HEK293T (cell line): ENCODE data around the gene CHST3.

Experiments
- ARNT ChIP-seq: fragments of 450-650 bp; IDR thresholded peaks from 2 replicates; pipeline ENCODE4 v1.6.1; 2017; ENCODE audit warnings: mild to moderate bottlenecking
- BHLHE40 ChIP-seq: fragments of 450-650 bp; IDR thresholded peaks from 2 replicates; pipeline ENCODE4 v1.6.1; 2016; ENCODE audit warnings: mild to moderate bottlenecking, moderate library complexity, borderline replicate concordance
- CTBP1 ChIP-seq: fragments of 450-650 bp; IDR thresholded peaks from 2 replicates; pipeline ENCODE4 v1.6.1; 2016; ENCODE audit warnings: borderline replicate concordance
- ELF4 ChIP-seq: fragments of 450-650 bp; IDR thresholded peaks from 2 replicates; pipeline ENCODE4 v1.6.1; 2017; ENCODE audit warnings: antibody characterized with exemption
- FOXA1 ChIP-seq: fragments of 450-650 bp; IDR thresholded peaks from 2 replicates; pipeline ENCODE4 v1.6.1; 2016; ENCODE audit warnings: mild to moderate bottlenecking
- FOXM1 ChIP-seq: fragments of 450-650 bp; IDR thresholded peaks from 2 replicates; pipeline ENCODE4 v1.6.1; 2017; ENCODE audit warnings: mild to moderate bottlenecking, borderline replicate concordance
- HDGF ChIP-seq: fragments of 450-650 bp; IDR thresholded peaks from 2 replicates; pipeline ENCODE4 v1.6.1; 2017; ENCODE audit warnings: antibody characterized with exemption, borderline replicate concordance
- L3MBTL2 ChIP-seq: fragments of 450-650 bp; conservative IDR thresholded peaks from 2 replicates; pipeline ENCODE4 v1.6.1; 2016; ENCODE audit warnings: mild to moderate bottlenecking
- NFRKB ChIP-seq: fragments of 450-650 bp; IDR thresholded peaks from 2 replicates; pipeline ENCODE4 v1.6.1; 2016; ENCODE audit warnings: mild to moderate bottlenecking, moderate library complexity
- SP1 ChIP-seq: fragments of 450-650 bp; IDR thresholded peaks from 2 replicates; pipeline ENCODE4 v1.6.1; 2017
- SUZ12 ChIP-seq: fragments of 450-650 bp; IDR thresholded peaks from 2 replicates; pipeline ENCODE4 v1.6.1; 2016; ENCODE audit warnings: mild to moderate bottlenecking
- ZNF384 ChIP-seq: fragments of 450-650 bp; IDR thresholded peaks from 2 replicates; pipeline ENCODE4 v1.6.1; 2016

GRCh38 chr10:71989661-71990454 lies 25.7 kb downstream of the CHST3 start:
- TF ChIP-seq FOXM1 (no peak), SP1 (no peak), ARNT (no peak), BHLHE40 (no peak), CTBP1 (no peak), ELF4 (no peak), L3MBTL2 (no peak), FOXA1 (no peak), SUZ12 (no peak), NFRKB (no peak), HDGF (no peak), ZNF384 (no peak)
